Sigmoid colon (tissue), 4 donors: Measurements from ENCODE around the gene NFIA.

ENCODE experiments used
- EP300 ChIP-seq, 4 donors: sonication (generic); formaldehyde crosslinking; IDR thresholded peaks; one replicate each; pipeline ENCODE4 v1.6.1; 2017; ENCODE audit warnings: antibody characterized with exemption in 4 of 4
- POLR2AphosphoS5 ChIP-seq, 4 donors: sonication (generic); formaldehyde crosslinking; IDR thresholded peaks; one replicate each; pipeline ENCODE4 v1.6.1; 2017; ENCODE audit warnings: antibody characterized with exemption in 4 of 4

DNA sequence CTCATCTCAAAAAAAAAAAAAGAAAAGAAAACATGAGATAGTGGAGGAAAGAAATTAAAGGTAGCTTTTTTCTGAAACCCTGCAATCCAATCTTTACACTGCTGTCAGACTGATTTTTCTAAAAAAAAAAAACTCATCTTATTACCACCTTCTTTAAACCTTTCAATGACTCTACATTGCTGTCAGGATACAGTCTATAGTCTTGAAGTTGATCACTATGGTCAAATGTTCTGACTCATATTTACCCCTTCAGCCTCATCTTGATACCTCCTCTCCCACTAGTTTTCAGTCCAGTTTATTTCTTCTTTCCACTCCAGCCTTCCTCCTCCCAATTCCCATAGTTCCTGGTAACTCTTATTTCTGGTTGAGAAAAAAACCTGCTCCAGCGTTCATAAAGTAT is 17.7 kb upstream of the NFIA start:
- TF ChIP-seq EP300 (IDR thresholded peaks at IDR 0.05) (no peak), POLR2AphosphoS5 (IDR thresholded peaks at IDR 0.05) (no peak)
